Mucosa of stomach (tissue), 1 donor: ENCODE data around the gene TWIST1.

ENCODE experiments used
- H3K27me3 ChIP-seq: one replicate; pipeline ENCODE4 v1.7.0; 2013; ENCODE audit warnings: mild to moderate bottlenecking, low read length; ENCODE audit not compliant: control insufficient read depth, insufficient read depth
- H3K36me3 ChIP-seq: one replicate; pipeline ENCODE4 v1.7.0; 2013; ENCODE audit warnings: low read length; ENCODE audit not compliant: control insufficient read depth, insufficient read depth
- H3K4me1 ChIP-seq: one replicate; pipeline ENCODE4 v1.7.0; 2013; ENCODE audit warnings: mild to moderate bottlenecking, low read length; ENCODE audit not compliant: control insufficient read depth, insufficient read depth
- H3K4me3 ChIP-seq: one replicate; pipeline ENCODE4 v1.7.0; 2013; ENCODE audit warnings: low read length
- H3K9ac ChIP-seq: one replicate; pipeline ENCODE4 v1.7.0; 2013; ENCODE audit warnings: mild to moderate bottlenecking, low read length, moderate library complexity
- H3K9me3 ChIP-seq: one replicate; pipeline ENCODE4 v1.7.0; 2013; ENCODE audit warnings: mild to moderate bottlenecking, low read length, moderate library complexity; ENCODE audit not compliant: control insufficient read depth
- donor health status: Pancreatic carcinoma.

The TWIST1 gene

DNA sequence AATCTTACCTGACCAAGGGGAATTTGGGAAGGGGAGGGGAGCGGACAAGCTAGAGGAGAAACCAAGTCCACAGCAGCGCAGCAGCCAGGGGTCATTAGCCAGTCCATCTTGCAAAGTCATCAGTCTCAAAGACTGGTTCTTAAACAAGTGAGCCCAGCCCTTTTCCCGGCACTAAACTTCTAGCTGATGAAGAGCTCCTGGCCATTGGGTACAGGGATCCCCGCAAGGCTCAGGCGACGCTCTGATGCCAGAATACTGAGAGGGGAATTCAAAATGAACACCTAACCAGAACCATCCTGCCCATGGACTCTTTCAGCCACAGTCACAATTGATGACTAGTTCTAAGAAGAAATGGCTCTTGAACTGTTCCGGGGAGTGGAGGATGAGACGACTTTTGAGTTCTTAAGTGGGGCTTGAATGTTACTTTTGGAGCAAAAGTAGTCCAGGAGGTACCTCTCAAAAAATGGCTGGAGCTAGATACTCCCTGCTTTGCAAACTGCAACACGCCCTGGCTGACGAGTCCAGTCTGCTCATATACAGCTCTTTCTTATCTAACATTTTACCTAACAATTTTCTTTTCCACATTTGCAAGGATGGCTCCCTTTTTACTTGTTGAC lies 2.5 kb upstream of the TWIST1 start:
- Histone ChIP-seq H3K9ac (no peak overlapping the region), H3K4me1 (peaks cover 8% of the 10 kb centered on the region), H3K4me3 (no peak overlapping the region), H3K27me3 (peaks cover 51% of the 10 kb centered on the region), H3K36me3 (no peaks in the 10 kb centered on the region), H3K9me3 (no peaks in the 10 kb centered on the region)

- no peak overlapping the region for H3K9ac ChIP-seq
Observed at GRCh38 chr7:19119372-19119771, 1.9 kb upstream of the TWIST1 start.

GRCh38 chr7:19118636-19119371 lies 1.4 kb upstream of the TWIST1 start:
- no peak overlapping the region for H3K4me3 ChIP-seq
- no peaks in the 10 kb centered on the region for H3K9me3 ChIP-seq
- H3K36me3 ChIP-seq = no peaks in the 10 kb centered on the region
- no peak overlapping the region for H3K9ac ChIP-seq
- H3K27me3 ChIP-seq = peaks cover 62% of the 10 kb centered on the region
- H3K4me1 ChIP-seq = peaks cover 8% of the 10 kb centered on the region

More at GRCh38 chr7:19119372-19119771, 1.9 kb upstream of the TWIST1 start:
- Histone ChIP-seq H3K9me3 (no peaks in the 10 kb centered on the region), H3K27me3 (peaks cover 57% of the 10 kb centered on the region), H3K36me3 (no peaks in the 10 kb centered on the region), H3K4me3 (no peak overlapping the region), H3K4me1 (peaks cover 8% of the 10 kb centered on the region)

DNA sequence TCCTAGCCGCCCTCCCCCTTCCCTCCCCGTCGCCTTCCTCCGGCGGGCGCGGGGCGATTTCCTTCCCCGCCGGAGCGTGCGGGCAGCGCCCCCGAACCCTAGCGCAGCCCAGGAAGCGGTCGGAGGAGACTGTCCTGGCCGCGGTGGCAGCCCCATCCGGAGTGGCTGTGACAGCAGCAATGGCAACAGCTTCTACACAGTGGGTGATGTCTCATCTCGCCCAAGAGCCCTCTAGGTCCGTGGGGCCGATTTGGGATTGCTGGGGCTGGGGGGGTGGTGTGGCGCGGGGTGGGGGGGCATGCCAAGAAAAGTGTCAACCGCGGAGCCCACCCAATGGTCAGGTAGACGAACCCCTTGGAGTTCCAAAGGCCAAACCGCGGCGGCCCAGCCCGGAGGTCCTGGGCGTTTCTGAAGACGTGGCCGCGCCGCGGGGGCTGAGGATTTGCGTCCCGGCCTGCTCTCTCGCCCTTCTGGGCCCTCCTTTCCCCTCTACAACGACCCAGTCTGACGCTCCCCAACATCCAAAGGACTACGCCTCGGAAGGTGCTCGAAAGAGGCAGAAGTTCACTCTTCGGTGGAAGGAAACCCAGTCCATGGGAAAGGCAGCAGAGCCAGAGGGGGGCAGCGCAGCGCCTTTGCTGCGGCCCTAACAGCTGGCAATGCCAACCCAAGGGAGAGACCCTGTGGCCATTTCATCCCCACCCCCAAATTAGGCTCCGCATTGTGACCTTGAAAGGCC lies 603 bp upstream of the TWIST1 start:
- H3K4me3 ChIP-seq = no peak overlapping the region
- no peaks in the 10 kb centered on the region for H3K9me3 ChIP-seq
- H3K4me1 ChIP-seq = peaks cover 8% of the 10 kb centered on the region
- peaks cover 65% of the 10 kb centered on the region for H3K27me3 ChIP-seq
- H3K9ac ChIP-seq = no peak overlapping the region
- H3K36me3 ChIP-seq = no peaks in the 10 kb centered on the region

DNA sequence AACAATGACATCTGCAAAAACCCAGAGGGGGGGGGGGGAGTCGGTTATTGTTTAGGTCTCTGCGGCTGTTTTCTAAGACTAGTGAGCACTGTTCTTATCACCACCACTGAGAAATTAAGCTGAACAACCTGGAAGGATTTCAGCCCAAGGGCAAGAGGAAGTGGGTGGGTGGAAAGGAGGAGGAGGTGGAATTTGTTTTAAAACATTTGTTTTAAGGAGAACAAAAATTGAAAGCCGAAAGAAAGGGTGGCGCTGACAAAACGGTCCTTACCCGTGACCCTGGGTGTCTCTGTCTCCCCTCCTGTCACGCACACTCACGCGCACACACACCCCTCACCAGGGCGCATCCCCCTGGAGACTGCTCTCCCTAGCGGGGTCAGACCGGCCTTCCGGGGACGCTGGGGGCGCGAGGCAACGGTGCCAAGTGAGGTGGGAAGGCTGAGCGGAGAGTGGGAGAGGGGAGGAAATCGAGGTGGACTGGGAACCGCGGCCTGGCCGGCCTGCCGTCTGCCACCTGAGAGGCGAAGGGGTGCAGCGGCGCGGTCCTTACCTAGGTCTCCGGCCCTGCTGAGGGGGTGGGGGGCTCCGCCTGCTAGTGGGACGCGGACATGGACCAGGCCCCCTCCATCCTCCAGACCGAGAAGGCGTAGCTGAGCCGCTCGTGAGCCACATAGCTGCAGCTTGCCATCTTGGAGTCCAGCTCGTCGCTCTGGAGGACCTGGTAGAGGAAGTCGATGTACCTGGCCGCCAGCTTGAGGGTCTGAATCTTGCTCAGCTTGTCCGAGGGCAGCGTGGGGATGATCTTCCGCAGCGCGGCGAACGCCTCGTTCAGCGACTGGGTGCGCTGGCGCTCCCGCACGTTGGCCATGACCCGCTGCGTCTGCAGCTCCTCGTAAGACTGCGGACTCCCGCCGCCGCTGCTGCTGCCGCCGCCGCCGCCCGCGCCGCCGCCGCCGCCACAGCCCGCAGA lies 1.0 kb downstream of the TWIST1 start:
- Histone ChIP-seq H3K9me3 (no peaks in the 10 kb centered on the region), H3K9ac (no peak overlapping the region), H3K27me3 (peaks cover 80% of the 10 kb centered on the region), H3K4me1 (peaks cover 8% of the 10 kb centered on the region), H3K36me3 (no peaks in the 10 kb centered on the region), H3K4me3 (no peak overlapping the region)

DNA sequence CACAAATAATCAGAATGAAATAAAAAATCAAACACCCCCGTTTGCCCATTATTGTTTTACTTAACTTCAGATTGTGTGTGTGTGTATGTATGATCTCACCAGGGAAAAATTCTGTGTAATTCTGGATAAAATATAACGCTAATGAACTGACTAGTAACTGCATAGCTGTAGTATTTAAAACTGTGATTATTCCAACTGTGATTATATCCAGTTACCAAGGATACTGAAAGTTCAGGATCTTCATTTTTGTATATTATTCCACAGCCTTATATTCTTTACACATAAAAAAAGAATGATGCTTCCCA lies 2.9 kb downstream of the TWIST1 start:
- peaks cover 8% of the 10 kb centered on the region for H3K4me1 ChIP-seq
- H3K36me3 ChIP-seq = no peaks in the 10 kb centered on the region
- no peak overlapping the region for H3K9ac ChIP-seq
- no peaks in the 10 kb centered on the region for H3K9me3 ChIP-seq
- H3K4me3 ChIP-seq = no peak overlapping the region
- peaks cover 91% of the 10 kb centered on the region for H3K27me3 ChIP-seq

DNA sequence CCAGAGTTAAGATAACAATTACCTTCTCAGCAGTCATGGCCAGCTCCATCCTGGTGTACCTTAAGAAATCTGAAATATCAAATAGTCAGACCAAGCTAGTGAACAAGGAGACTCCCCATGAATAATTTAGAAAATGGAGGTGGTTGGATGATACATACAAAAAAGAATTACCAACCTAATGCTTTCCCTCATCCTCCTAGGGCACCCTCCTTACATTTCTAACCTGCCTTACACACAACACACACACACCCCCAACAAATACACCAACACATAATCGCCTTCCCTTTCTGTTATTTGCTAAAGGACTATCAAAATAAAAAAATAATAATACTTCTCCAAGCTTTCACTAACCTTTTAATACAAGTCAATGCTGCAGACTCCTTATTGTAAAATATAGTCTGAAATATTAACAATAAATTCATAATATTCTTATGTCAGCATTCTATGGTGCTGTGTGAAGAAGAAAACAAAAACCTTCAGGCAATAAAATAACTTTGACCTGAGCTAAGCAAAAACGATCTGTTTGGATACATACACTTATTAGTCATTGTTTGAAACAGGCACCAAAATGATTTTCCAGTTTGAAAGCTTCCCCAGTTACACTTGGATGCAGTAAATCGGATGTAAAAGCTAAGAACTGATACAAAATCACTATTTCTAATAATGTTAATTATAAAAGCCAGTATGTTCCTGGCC lies 3.4 kb downstream of the TWIST1 start:
- H3K4me1 ChIP-seq = peaks cover 8% of the 10 kb centered on the region
- peaks cover 91% of the 10 kb centered on the region for H3K27me3 ChIP-seq
- no peaks in the 10 kb centered on the region for H3K9me3 ChIP-seq
- no peaks in the 10 kb centered on the region for H3K36me3 ChIP-seq
- H3K9ac ChIP-seq = no peak overlapping the region
- no peak overlapping the region for H3K4me3 ChIP-seq

GRCh38 chr7:19113002-19113350 lies 4.5 kb downstream of the TWIST1 start:
- Histone ChIP-seq H3K4me1 (peaks cover 8% of the 10 kb centered on the region), H3K9me3 (no peaks in the 10 kb centered on the region), H3K36me3 (no peaks in the 10 kb centered on the region), H3K9ac (no peak overlapping the region), H3K27me3 (peaks cover 91% of the 10 kb centered on the region), H3K4me3 (no peak overlapping the region)

GRCh38 chr7:19112274-19113001 lies 5.0 kb downstream of the TWIST1 start:
- H3K9ac ChIP-seq = no peak overlapping the region
- no peaks in the 10 kb centered on the region for H3K9me3 ChIP-seq
- no peak overlapping the region for H3K4me3 ChIP-seq
- peaks cover 8% of the 10 kb centered on the region for H3K4me1 ChIP-seq
- H3K27me3 ChIP-seq = peaks cover 91% of the 10 kb centered on the region
- no peaks in the 10 kb centered on the region for H3K36me3 ChIP-seq

GRCh38 chr7:19111474-19112273 lies 5.8 kb downstream of the TWIST1 start:
- Histone ChIP-seq H3K36me3 (no peaks in the 10 kb centered on the region), H3K9me3 (no peaks in the 10 kb centered on the region), H3K4me3 (no peak overlapping the region), H3K4me1 (peaks cover 14% of the 10 kb centered on the region), H3K27me3 (peaks cover 96% of the 10 kb centered on the region), H3K9ac (no peak overlapping the region)
